ENCODE results near the gene ZBTB3. TPM values are rescaled to one million over a fixed set of nuclear protein-coding genes. Genes with fewer than 3 reads are reported as not detected.

Gene ZBTB3
- total RNA-seq, 2 experiments from 2014 or later, result 9.3 to 9.8 TPM

GRCh38 chr11:62708392-62708791 is 45.6 kb downstream of the ZBTB3 start:
- CTCF ChIA-PET, result interaction anchor here (3.4 kb wide), 1 partner anchor 14 kb away, joined by 20 read pairs; no protein-coding TSS in a partner anchor
- POLR2A ChIA-PET, result interaction anchor here (0.6 to 2.2 kb wide), 4 partner anchors 19 to 133 kb away, joined by 3 to 6 read pairs (median 4); partner anchors contain the start of genes GANAB, HNRNPUL2 and MTA2

DNA sequence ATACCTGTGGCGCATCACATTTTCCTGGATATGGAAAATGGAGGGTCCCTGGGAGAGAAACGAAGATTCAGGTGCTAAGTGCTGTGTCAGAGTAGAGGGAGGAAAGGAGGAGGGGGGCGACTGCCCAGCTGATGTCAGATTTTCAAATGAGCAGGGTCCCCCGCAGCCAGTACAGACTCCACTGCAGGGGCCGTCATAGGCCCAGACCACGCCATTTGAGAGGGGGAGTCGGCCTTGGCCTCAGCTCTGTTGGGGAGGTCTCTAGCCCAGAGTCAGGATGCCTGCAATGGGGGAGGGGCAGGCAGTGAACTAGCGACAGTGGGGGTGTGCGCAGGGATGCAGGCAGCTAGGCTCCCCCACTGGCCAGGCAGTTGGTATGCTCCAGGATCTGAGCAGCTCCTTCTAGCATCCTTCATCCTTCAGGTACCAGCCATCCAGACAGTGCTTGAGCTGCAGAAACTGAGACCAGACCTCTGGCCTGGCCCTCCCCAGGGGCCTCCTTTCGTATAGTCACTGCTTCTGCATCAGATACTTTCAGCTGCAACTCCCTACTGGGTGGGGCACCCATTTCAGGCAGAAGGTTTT is 46.6 kb downstream of the ZBTB3 start, which contains the start of the genes BSCL2 and GNG3:
TSS of gene BSCL2 (minus strand) at position 148 of the 585 bp plus-strand sequence. CDS start 229 bp downstream, outside the sequence.
TSS of gene GNG3 (plus strand) at position 400 of the 585 bp plus-strand sequence. CDS start 620 bp downstream, outside the sequence.
- POLR2A ChIA-PET, result interaction anchor here (1.2 kb wide), 1 partner anchor 116 kb away, joined by 4 read pairs; the partner anchor contains the start of gene TUT1
- CTCF ChIA-PET, result interaction anchor here (1.0 to 3.4 kb wide), 3 partner anchors 13 to 317 kb away, joined by 3 to 20 read pairs (median 3); no protein-coding TSS in a partner anchor

DNA sequence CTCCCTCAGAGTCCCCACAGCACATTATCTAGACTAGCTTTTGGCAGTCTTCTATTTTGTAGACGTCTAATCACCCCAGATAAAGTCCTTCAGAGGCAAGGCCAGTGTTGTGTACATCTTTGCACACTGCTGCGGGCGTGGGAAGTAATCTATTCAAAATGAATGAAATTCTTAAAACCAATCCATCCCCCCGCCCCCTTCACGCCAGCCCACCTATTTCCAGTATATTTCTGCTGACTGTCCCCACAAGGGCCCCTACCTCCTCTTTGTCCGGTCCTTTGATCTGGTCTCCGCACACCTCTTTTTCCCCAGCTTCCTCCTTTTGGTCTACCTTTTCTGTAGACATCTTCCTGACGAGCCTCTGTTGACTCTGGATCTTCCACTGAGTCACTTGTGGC is 47.1 kb downstream of the ZBTB3 start:
- ChIA-PET CTCF (interaction anchor here (1.0 to 3.4 kb wide), 3 partner anchors 12 to 316 kb away, joined by 3 to 20 read pairs (median 3); no protein-coding TSS in a partner anchor), POLR2A (interaction anchor here (0.7 to 1.7 kb wide), 3 partner anchors 42 to 116 kb away, joined by 3 to 7 read pairs (median 4); partner anchors contain the start of genes C11orf98, CSKMT and TUT1)

DNA sequence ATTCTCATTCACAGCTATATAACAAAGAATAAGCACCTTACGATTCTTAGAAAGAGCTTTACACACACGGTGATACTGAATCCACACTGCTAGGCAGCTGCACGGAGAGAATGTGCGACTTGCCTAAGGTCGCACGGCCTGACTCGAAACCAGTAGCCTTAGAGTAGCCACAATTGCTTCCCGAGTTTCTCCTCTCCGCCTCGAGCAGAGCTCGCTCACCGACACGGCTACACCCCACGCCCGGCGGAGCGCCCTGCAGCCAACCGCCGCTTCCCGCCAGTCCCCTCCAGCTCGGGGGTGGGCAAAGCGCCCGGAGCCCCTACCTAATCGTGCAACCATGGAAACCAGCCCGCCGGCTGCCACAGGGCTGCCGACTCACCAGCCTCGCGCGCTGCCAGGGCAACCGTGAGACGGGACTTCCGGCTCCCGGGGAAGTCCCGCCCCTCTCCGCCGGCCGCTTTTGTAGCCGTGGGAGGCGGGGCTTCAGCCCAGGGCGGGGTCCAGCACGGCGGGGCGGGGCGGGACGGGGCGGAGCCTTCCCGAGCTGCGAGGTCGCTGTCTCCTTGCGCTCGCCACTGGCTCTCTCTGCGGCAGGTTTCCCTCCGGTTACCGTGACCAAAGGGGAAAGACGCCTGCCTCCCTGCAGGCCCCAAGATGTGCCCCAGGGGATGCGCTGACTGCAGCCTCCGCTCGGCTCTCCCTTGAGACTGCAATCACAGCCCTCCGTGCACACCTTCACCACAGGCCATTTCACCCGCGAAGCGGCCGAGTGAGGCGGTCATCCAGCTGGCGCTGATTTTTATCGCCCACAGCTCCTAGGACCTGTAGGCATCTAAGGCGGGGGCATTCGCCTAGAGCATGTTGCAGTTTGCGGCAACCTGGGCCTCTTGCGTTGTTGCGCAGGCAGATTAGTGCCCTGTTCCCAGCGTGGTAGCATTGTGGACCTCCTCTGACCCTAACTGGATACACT is 47.8 kb downstream of the ZBTB3 start:
- CTCF ChIA-PET, result interaction anchor here (0.6 to 3.4 kb wide), 5 partner anchors 12 to 315 kb away, joined by 3 to 20 read pairs (median 4); no protein-coding TSS in a partner anchor

GRCh38 chr11:62705413-62705812 is 48.5 kb downstream of the ZBTB3 start:
- ChIA-PET POLR2A (interaction anchor here (0.6 to 1.7 kb wide), 4 partner anchors 22 to 48 kb away, joined by 3 to 7 read pairs (median 4); partner anchors contain the start of genes C11orf98, CSKMT and HNRNPUL2), CTCF (interaction anchor here (0.9 to 3.4 kb wide), 3 partner anchors 11 to 81 kb away, joined by 4 to 20 read pairs (median 7); no protein-coding TSS in a partner anchor)

More for the DNA sequence above, 47.8 kb downstream of the ZBTB3 start:
- POLR2A ChIA-PET, result interaction anchor here (0.5 to 1.7 kb wide), 8 partner anchors 21 to 115 kb away, joined by 3 to 7 read pairs (median 4); partner anchors contain the start of genes C11orf98, CSKMT, HNRNPUL2 and TUT1

GRCh38 chr11:62703921-62704320 is 50.0 kb downstream of the ZBTB3 start:
- ChIA-PET POLR2A (interaction anchor here (0.6 to 1.1 kb wide), 2 partner anchors 34 to 177 kb away, joined by 3 to 5 read pairs; partner anchors contain the start of gene SLC3A2), CTCF (interaction anchor here (0.6 to 1.8 kb wide), 3 partner anchors 14 to 64 kb away, joined by 3 to 7 read pairs (median 3); no protein-coding TSS in a partner anchor)

DNA sequence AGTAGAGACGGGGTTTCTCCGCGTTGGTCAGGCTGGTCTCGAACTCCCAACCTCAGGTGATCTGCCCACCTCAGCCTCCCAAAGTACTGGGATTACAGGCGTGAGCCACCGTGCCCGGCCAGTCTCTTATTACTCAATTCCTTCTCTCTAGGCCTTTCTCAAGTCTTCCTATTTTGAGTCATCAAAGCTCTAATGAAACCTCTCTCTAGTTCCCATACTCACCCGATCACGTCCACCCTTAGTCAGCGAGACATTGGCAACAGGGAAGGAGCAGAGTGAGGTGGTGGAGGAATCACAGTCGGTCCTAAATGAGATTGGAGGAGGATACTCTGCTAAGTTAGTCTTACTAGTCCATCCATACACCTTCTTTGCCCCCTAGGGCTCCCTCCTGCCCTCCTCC is 51.7 kb downstream of the ZBTB3 start:
- POLR2A ChIA-PET, result interaction anchor here (0.7 kb wide), 1 partner anchor 53 kb away, joined by 3 read pairs; no protein-coding TSS in a partner anchor

More for the DNA sequence above, 51.7 kb downstream of the ZBTB3 start:
- CTCF ChIA-PET, result interaction anchor here (0.6 to 1.0 kb wide), 2 partner anchors 30 to 109 kb away, joined by 3 read pairs; partner anchors contain the start of genes LBHD1 and UQCC3

Other genes with a start within 250 kb of the ZBTB3 start
- gene AHNAK, start 207.4 kb downstream of the ZBTB3 start, total RNA-seq, result 10 to 100 TPM; 70.7 to 75.1 TPM
- gene EEF1G, start 180.3 kb downstream of the ZBTB3 start, total RNA-seq, result 1,000 to 10,000 TPM; 1,860 to 1,862 TPM
- gene TUT1, start 162.6 kb downstream of the ZBTB3 start, total RNA-seq, result 10 to 100 TPM; 30.9 to 33.0 TPM
- gene MTA2, start 152.3 kb downstream of the ZBTB3 start, total RNA-seq, result 100 to 1,000 TPM; 214 to 216 TPM
- gene EML3, start 141.4 kb downstream of the ZBTB3 start, total RNA-seq, result 100 to 1,000 TPM; 126 to 131 TPM
- 1 to 10 TPM; 3.0 to 3.2 TPM for gene ROM1, start 140.9 kb downstream of the ZBTB3 start, total RNA-seq
- 10 to 100 TPM; 72.5 to 77.8 TPM for gene B3GAT3, start 132.2 kb downstream of the ZBTB3 start, total RNA-seq
- 100 to 1,000 TPM; 214 to 215 TPM for gene GANAB, start 107.5 kb downstream of the ZBTB3 start, total RNA-seq
- gene INTS5, start 100.9 kb downstream of the ZBTB3 start, total RNA-seq, result 10 to 100 TPM; 43.9 to 44.5 TPM
- gene C11orf98, start 89.0 kb downstream of the ZBTB3 start, total RNA-seq, result 100 to 1,000 TPM; 160 to 172 TPM
- gene CSKMT, start 88.8 kb downstream of the ZBTB3 start, total RNA-seq, result 10 to 100 TPM; 46.9 to 51.0 TPM
- 1 to 10 TPM; 5.3 to 6.0 TPM for gene UQCC3, start 82.5 kb downstream of the ZBTB3 start, total RNA-seq
- gene LBHD1, start 81.9 kb downstream of the ZBTB3 start, total RNA-seq, result 10 to 100 TPM; 21.3 to 24.6 TPM
- 100 to 1,000 TPM; 129 TPM for gene UBXN1, start 75.1 kb downstream of the ZBTB3 start, total RNA-seq
- gene LRRN4CL, start 64.6 kb downstream of the ZBTB3 start, total RNA-seq, result under 1 TPM; 0.10 to 0.13 TPM
- 10 to 100 TPM; 32.9 to 39.1 TPM for gene BSCL2, start 46.7 kb downstream of the ZBTB3 start, total RNA-seq
- gene GNG3, start 46.5 kb downstream of the ZBTB3 start, total RNA-seq, result not detected
- 10 to 100 TPM; 56.2 to 61.9 TPM for gene HNRNPUL2, start 26.7 kb downstream of the ZBTB3 start, total RNA-seq
- gene TTC9C, start 25.7 kb downstream of the ZBTB3 start, total RNA-seq, result 10 to 100 TPM; 31.6 to 33.2 TPM
- 100 to 1,000 TPM; 137 to 146 TPM for gene POLR2G, start 7.4 kb upstream of the ZBTB3 start, total RNA-seq
- 10 to 100 TPM; 17.5 to 18.6 TPM for gene TAF6L, start 17.2 kb upstream of the ZBTB3 start, total RNA-seq
- 10 to 100 TPM; 36.1 to 42.7 TPM for gene TMEM179B, start 33.2 kb upstream of the ZBTB3 start, total RNA-seq
- 10 to 100 TPM; 12.4 to 13.1 TPM for gene TMEM223, start 37.8 kb upstream of the ZBTB3 start, total RNA-seq
- gene NXF1, start 51.3 kb upstream of the ZBTB3 start, total RNA-seq, result 10 to 100 TPM; 93.1 to 95.4 TPM
- 10 to 100 TPM; 24.9 to 27.0 TPM for gene STX5, start 77.9 kb upstream of the ZBTB3 start, total RNA-seq
- gene TEX54, start 78.7 kb upstream of the ZBTB3 start, total RNA-seq, result 1 to 10 TPM in 1 of 2 experiments, not detected in 1; 1.4 TPM
- 100 to 1,000 TPM; 122 to 124 TPM for gene WDR74, start 85.4 kb upstream of the ZBTB3 start, total RNA-seq
- 100 to 1,000 TPM; 443 to 455 TPM for gene SLC3A2, start 126.7 kb upstream of the ZBTB3 start, total RNA-seq
- gene CHRM1, start 167.2 kb upstream of the ZBTB3 start, total RNA-seq, result not detected
- gene SLC22A6, start 230.8 kb upstream of the ZBTB3 start, total RNA-seq, result not detected

Measured in activated CD8-positive, alpha-beta memory T cell treated with anti-CD3 and anti-CD28 coated beads for 36 hours (primary cell).